KOPT-K1 (cell line): ENCODE data around the gene ASB7.

Experiments
- H3K27ac ChIP-seq: fragments of 200-600 bp; sonication (generic); 2 replicates; pipeline ENCODE4 v1.5.1; 2016; ENCODE audit warnings: antibody characterized with exemption, mild to moderate bottlenecking, low read depth, low read length; ENCODE audit not compliant: poor library complexity, severe bottlenecking
- H3K36me3 ChIP-seq: fragments of 200-600 bp; sonication (generic); 2 replicates; pipeline ENCODE4 v1.5.1; 2017; ENCODE audit warnings: antibody characterized with exemption, mild to moderate bottlenecking, low read length, moderate library complexity; ENCODE audit not compliant: insufficient read depth
- H3K9me3 ChIP-seq: fragments of 200-600 bp; sonication (generic); 2 replicates; pipeline ENCODE4 v1.5.1; 2017; ENCODE audit warnings: antibody characterized with exemption, low read length, mild to moderate bottlenecking; ENCODE audit not compliant: insufficient read depth, poor library complexity, severe bottlenecking

Gene ASB7

DNA sequence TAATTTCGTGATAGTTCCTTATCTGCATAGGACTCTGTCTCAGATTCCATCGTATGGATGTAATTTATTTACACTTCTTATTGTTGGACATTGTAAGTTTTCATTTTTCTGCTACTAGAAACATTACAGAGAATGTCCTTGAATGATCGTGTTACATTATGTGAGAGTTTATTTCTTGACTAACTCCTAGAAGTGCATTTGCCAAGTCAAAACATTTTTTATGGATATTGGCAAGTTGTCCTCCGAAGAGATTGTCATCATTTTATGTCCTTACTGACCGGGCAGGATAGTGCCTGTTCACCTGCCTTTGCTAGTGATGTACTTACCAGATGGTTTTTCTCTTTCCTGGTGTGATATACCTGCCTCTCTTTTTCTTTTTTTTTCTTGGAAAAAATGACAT lies 13.4 kb downstream of the ASB7 start:
- H3K36me3 ChIP-seq = peaks cover 74% of the 10 kb centered on the region
- H3K27ac ChIP-seq = no peak overlapping the region
- no peaks in the 10 kb centered on the region for H3K9me3 ChIP-seq

DNA sequence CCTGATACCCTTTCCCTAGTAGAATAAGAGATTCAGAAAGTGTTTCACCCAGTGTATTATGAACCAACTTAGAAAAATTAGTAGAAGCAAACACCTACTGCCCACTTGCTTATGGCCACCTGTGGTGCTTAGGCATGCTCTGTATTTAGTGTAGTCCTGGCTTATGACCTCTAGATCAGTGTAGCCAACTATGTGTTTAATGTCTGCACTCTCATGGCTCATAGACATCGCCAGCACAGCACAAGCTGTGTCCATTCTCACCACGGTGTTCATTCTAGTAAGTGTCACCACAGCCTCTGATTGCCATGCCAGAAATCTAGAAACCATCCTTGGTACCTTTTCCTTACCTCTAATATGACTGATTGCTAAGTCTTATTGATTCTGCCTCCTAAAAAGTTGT lies 14.3 kb downstream of the ASB7 start:
- Histone ChIP-seq H3K9me3 (no peaks in the 10 kb centered on the region), H3K36me3 (peaks cover 71% of the 10 kb centered on the region), H3K27ac (no peak overlapping the region)

DNA sequence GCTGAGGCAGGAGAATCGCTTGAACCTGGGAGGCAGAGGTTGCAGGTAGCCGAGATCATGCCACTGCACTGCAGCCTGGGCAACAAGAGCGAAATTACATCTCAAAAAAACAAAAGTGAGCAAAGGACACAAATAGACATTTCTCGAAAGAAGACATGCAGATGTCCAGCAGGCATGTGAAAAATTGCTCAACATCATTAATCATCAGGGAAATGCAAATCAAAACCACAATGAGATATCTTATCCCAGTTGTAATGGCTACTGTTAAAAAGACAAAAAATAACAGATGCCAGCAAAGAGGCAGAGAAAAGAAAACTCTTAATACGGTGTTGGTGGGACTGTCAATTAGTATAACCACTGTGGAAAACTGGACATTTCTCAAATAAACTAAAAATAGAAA lies 20.9 kb downstream of the ASB7 start:
- peaks cover 23% of the 10 kb centered on the region for H3K36me3 ChIP-seq
- no peak overlapping the region for H3K27ac ChIP-seq
- H3K9me3 ChIP-seq = no peaks in the 10 kb centered on the region

DNA sequence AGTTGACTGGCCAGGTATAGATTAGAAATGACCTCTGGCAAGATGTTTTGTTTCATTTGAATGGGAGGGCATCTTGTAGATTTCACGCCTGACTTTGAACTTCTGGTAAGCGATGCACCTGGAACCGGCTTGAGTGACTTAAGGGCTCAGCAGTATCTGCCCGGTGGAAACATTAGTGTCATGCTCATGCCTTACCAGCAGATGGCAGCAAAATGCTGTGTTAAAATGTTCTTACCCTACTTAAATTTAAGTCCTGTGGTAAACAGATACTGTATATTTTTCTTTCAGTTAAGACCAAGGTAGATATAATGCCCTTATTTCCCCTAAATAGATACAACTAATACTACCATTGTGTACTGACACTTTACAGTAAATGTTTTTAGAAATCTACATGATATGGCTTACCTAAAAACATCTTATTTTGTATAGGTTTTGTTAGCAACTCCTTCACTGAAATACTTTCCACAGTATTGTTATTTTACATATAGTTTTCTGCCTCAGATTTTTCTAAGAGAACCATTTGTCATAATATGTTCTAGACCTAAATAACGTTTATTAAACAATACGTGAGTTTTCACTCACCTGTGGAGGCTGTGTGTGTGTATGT lies 25.5 kb downstream of the ASB7 start:
- Histone ChIP-seq H3K9me3 (no peaks in the 10 kb centered on the region), H3K36me3 (peaks cover 42% of the 10 kb centered on the region), H3K27ac (no peak overlapping the region)

DNA sequence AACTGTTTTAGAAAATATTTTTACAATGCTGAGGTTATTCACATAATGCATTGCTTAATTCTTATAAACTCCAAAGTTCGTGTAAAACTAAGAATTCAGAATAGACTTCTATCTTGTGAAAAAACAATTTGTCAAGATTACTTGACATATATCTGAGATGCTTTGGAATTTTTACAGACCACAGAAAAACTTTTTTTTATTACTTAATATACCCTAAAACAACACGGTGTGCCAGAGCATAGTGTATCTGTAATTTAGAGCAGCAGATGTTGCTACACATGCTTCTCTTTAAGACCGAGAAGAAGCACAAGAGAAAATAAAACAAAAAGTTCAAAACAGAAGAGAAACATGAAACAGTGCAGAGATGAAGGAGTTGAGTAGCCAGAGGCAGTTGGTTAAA lies 26.4 kb downstream of the ASB7 start:
- Histone ChIP-seq H3K27ac (no peak overlapping the region), H3K36me3 (peaks cover 43% of the 10 kb centered on the region), H3K9me3 (no peaks in the 10 kb centered on the region)

DNA sequence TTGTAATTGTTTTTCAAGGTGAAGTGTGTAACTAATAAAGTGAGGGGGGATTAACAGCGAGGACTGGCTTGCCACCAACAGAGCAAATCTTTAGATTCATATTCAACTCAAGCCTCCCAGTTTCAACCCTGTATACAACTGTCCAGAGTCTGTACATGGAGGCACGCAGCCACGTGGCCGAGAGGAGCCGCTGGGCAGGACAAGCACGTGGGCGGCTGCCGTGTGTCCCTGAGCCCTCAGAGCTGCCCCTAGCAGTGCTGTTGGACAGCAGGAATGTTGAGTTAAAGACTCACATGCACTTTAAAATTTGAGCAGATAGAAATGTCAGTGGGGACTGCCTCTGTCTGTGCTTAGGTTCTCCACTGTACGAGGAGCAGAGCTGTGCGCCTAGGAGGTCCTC lies 29.4 kb downstream of the ASB7 start:
- no peak overlapping the region for H3K27ac ChIP-seq
- peaks cover 43% of the 10 kb centered on the region for H3K36me3 ChIP-seq
- no peaks in the 10 kb centered on the region for H3K9me3 ChIP-seq

DNA sequence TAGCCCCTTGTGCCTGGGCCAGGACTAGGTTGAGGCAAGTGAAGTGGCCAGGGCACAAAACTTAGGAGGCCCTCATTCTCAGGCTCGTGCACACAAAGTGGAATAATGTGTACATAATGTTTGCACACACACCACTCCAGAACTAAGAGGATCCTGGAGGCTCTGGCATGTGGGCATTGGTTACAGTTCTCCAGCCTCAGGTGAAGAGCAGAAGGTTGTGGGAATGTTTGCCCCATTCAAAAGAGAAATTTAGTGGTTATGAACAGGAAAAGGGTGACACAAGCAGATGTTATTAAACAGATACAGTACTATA lies 31.3 kb downstream of the ASB7 start:
- H3K27ac ChIP-seq = no peak overlapping the region
- H3K36me3 ChIP-seq = peaks cover 43% of the 10 kb centered on the region
- H3K9me3 ChIP-seq = no peaks in the 10 kb centered on the region

DNA sequence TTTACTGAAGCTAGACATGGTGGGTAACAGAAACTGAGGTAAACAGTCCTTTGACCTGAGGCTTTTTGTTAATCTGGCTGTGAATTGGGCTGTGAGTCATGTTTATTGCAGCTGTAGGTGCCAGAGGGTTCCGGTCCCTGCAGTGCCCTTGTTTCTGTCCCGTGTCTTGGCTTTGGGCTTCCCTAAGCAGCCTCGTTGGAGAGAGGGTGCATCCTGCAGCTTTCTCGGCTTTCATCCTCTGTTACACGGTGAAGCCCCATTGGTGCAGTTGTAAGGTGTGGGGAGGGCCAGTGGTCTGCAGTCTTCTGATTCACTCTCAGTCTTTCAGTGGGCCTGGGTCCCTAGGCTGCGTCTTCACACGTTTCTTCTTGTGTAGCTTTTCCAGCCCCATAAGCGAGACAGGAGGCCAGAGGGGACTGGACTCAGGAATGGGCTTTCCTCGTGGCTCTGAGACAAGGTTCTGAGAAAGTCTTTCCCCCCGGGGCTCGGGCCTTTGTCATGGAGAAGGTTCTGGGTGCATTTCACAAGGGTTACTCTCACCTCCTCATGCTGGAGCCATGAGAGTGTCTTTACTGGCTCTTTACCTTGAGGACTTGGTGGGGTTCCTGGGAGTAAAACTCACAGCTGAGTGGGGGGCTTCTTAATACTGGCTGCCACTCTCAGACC lies 33.1 kb downstream of the ASB7 start:
- Histone ChIP-seq H3K36me3 (peaks cover 25% of the 10 kb centered on the region), H3K27ac (no peak overlapping the region), H3K9me3 (no peaks in the 10 kb centered on the region)

DNA sequence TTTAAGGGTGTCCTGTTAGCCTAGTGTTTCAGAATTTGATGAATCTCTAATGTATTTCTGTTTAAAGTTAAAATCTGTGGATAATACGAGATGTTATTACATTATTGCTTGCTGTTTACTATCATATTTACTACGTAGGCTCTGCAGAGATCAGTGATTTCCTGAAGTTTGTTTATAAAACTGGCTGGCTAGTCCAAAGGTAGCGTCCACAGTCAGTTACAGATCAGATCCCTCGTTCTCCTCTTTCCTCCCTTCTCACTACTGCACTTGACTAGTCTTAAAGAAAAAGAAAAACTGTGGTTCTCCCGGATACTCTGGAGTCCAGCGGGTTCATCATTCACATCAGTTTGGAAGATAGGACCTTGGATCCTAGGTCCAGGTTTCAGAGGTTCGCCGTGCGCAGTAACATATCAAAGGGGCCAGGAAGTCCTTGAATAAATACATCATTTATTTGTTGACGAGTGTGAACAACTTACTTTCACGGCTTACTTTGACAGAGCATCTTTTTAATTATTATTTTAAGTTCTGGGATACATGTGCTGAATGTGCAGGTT lies 35.9 kb downstream of the ASB7 start:
- H3K36me3 ChIP-seq = no peaks in the 10 kb centered on the region; the same call in 1 of the 2 replicates
- H3K9me3 ChIP-seq = no peaks in the 10 kb centered on the region
- H3K27ac ChIP-seq = no peak overlapping the region

DNA sequence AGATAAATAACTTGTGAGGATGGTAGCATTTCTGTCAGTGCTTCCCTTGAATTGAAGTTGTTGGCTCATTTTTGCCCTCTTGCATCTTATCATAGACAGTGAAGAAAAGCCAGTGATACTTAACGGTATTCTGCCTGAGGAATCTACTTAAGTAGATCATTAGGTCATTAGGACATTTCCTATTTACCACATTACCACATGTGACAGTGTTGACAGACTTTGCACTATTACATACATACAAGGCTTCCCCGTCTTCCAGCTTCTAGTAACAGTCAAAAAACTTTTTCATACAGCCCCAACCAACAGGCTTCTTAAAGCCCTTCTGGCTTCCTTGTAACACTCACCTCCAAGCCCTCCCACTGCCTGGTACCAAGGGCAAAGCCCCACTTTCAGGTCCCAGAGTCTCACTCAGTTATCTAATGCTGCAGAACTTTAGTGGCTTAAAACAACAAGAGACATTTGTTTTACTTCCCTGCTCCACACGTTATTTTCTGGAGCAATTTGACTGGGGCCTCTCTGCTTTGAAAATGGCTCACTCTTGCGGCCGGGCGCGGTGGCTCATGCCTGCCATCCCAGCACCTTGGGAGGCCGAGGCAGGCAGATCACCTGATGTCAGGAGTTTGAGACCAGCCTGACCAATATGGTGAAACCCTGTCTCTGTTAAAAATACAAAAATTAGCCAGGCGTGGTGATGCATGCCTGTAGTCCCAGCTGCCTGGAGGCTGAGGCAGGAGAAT lies 40.0 kb downstream of the ASB7 start:
- Histone ChIP-seq H3K9me3 (no peaks in the 10 kb centered on the region), H3K36me3 (no peaks in the 10 kb centered on the region; the same call in 1 of the 2 replicates), H3K27ac (no peak overlapping the region)

DNA sequence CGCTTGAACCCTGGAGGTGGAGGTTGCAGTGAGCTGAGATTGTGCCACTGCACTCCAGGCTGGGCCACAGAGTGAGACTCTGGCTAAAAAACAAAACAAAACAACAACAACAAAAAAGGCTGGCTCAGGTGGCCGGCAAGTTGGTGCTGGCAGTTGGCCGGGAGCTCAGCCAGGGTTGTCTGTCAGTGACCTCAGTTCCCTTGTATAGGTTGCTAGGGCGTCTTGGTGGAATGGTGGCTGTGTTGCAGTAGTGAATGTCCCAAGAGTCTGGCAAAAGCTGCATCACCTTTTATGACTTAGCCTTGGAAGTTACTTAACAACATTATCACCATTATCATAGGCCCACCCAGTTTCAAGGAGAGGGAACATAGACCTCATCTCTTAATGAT lies 40.6 kb downstream of the ASB7 start:
- Histone ChIP-seq H3K9me3 (no peaks in the 10 kb centered on the region), H3K27ac (no peak overlapping the region), H3K36me3 (no peaks in the 10 kb centered on the region)

DNA sequence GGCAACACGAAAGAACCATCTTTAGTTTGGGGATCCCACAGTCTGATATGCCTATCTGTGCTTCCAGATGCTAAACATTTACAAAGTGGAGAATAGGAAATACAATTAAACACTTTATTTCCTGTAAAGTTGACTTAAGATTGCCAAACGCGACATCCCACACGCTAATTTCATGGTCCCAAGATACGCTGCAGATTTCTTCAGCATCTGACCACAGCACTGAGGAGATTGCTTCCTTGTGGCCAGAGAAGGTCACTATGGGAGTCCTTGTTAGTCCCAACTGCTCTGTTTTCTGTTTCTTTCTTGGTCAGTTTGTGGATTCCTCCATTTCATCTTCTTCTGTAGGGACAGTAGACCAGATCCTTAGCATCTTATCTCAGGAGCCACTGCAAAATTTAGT lies 43.3 kb downstream of the ASB7 start:
- no peak overlapping the region for H3K27ac ChIP-seq
- H3K9me3 ChIP-seq = no peaks in the 10 kb centered on the region
- 0 out of 2 replicates have a peak, but pooled peaks cover 4% of the 10 kb centered on the region for H3K36me3 ChIP-seq

DNA sequence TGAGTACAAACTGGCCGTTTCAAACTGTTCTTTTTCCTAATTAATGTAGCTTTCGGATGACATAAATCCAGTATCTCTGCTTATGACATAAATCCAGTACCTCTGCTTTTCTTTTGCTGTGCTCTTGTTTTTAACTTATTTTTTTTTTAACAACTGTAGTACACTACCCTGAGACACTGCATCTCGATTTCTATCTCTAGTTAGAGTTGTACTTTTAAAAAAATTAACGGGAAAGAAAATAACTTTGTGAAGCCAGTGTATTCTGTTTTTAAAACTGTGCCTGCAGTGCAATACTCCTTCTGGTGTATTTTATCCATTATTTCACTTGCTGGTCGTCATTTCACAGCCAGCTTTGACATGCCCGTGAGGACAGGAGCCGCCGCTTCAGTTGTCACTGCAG lies 46.6 kb downstream of the ASB7 start:
- Histone ChIP-seq H3K27ac (no peak overlapping the region), H3K9me3 (no peaks in the 10 kb centered on the region), H3K36me3 (peaks cover 7% of the 10 kb centered on the region; the same call in 1 of the 2 replicates)

DNA sequence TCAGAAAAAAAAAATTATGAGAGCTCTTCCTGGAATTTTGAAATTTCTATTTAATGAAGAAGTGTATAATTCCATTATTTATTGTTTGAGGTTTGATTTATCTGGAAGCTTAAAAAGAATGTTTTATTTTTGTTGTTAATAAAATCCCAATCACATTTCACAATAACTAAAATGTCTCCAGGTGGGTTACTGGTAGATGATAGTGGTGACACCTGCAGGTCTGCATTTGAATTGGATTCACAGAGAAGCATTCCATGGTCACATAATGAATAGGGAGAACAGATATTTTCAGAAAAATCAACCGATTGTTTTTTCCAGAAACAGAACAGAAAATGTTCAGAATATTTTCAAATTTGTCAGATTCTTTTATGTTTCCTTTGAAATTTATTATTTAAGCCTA lies 48.3 kb downstream of the ASB7 start:
- peaks cover 7% of the 10 kb centered on the region; the same call in 1 of the 2 replicates for H3K36me3 ChIP-seq
- no peaks in the 10 kb centered on the region for H3K9me3 ChIP-seq
- H3K27ac ChIP-seq = no peak overlapping the region

DNA sequence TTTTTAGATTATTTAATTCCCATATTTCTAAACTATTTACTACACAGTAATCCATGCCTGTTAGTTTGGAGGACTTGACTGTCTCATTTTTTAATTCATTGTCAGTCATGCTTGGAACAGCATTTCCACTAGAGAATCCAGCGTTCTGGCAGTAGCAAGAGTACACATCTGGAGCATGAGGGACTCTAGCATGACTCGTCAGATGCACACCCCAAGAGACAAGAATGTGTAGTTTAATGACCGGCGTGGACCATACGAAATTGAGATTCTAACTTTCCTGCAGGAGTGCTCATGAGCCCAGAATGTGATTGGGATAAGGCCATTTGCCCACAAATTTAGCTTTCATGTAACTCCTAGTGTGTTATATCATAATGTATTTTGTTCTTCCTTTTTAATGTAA lies 48.9 kb downstream of the ASB7 start:
- peaks cover 7% of the 10 kb centered on the region; the same call in 1 of the 2 replicates for H3K36me3 ChIP-seq
- no peak overlapping the region for H3K27ac ChIP-seq
- H3K9me3 ChIP-seq = no peaks in the 10 kb centered on the region
